Activated naive CD4-positive, alpha-beta T cell treated with anti-CD3 and anti-CD28 coated beads, Interleukin-2, amount 50 U/mL, for 16 hours (primary cell): ENCODE results near the gene PAQR7.

Source experiments
- DNase-seq: peaks from one replicate; pipeline ENCODE4 v3.0.0-alpha.2; 2020

The PAQR7 gene, protein sequence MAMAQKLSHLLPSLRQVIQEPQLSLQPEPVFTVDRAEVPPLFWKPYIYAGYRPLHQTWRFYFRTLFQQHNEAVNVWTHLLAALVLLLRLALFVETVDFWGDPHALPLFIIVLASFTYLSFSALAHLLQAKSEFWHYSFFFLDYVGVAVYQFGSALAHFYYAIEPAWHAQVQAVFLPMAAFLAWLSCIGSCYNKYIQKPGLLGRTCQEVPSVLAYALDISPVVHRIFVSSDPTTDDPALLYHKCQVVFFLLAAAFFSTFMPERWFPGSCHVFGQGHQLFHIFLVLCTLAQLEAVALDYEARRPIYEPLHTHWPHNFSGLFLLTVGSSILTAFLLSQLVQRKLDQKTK

GRCh38 chr1:25875154-25875855 lies at the start of gene PAQR7:
Gene PAQR7, minus strand, starts transcription at chr1:25875708. Its CDS starts 11,869 bp downstream, at chr1:25863839.
- peak; percentile 71 for DNase-seq

- no peak for DNase-seq
These were observed 48.9 kb upstream of the PAQR7 start for GRCh38 chr1:25924454-25924853.

DNA sequence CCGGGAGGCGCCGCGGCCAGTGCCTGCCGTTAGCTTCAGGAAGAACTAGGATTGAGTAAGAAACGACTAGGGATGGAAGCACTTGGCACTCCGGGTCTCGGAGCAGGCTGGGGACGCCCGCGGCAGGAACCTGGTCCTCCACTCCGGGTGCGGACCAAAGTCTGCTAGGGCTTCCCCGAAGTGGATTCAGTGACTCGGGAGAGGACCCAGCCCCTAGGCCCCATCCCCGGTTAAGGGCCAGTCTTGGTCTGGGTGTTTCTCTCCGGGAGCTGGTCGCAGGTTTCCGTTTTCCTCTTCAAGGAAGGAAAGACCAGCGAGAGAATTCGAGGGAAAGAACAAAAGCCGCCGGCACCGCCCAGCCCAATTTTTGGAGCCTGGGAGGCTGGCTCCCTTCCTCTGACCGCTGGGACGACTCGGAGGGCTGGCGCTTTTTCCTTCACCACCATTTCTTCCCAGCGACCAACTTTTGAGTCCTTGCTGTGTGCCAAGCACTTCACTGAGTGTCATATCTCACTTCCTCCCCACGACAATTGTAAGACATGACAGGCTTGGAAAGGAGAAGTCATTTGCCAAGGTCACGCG lies 47.6 kb upstream of the PAQR7 start:
- DNase-seq = no peak

DNA sequence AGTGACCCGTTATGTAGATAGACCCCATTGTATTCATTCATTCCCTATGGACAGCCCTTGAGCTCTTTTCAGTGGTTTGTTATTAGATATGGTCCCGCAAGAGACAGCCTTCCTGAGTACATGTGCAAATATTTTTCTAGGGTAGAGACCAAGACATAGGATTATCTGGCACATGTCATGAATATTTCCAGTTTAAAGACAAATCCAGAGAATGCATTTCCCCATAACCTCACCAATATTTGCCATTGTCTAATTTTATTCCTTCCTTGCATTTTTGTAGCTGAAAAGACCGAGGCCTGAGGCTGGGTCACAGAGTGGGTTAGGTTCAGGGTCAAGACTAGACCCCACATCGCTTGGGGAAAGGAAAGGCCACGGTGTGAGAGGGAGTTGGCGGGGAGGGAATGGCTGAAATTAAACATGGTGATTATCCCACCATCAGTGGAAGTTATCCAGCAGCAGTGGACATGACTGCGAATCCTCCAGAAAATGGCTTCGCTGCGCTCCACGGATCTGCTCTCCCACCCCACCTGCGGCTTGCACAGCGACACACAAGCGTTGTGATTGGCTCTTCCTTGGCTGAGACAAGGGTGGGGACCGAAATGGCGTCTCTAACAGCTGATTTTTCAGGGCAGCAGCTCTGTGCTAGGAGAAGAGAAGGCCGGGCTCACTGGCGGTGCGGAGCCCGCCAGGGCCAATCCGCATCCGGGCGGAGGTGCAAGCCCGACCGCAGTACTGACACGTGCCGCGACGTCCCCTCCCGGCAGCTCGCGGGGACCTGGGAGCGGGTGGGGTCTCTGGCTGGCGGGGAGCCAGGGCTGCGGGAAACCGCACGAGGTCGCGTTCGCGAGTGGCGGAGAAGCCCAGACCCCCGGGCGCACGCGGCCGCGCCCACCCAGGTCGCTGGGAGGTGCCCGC lies 46.8 kb upstream of the PAQR7 start:
- peak; percentile 42 for DNase-seq

DNA sequence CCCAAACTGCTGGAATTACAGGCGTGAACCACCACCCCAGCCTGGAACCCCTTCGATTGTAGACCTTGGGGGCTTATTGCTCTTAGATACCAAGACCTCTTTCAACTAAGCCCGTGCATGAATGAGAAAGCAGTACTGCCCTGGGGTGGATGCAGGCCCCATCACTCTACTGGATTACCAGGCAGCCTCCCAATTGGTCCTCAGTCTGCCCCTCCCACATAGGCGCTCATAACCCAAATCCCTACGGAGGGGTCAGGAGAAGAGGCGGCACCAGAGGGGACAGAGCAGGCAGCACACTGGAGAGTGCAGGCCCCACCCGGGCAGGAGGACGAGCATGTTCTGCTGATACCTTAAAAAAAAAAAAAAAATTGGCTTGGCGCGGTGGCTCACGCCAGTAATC lies 43.1 kb upstream of the PAQR7 start:
- DNase-seq = no peak

GRCh38 chr1:25917996-25918395 lies 42.5 kb upstream of the PAQR7 start:
- no peak for DNase-seq

DNA sequence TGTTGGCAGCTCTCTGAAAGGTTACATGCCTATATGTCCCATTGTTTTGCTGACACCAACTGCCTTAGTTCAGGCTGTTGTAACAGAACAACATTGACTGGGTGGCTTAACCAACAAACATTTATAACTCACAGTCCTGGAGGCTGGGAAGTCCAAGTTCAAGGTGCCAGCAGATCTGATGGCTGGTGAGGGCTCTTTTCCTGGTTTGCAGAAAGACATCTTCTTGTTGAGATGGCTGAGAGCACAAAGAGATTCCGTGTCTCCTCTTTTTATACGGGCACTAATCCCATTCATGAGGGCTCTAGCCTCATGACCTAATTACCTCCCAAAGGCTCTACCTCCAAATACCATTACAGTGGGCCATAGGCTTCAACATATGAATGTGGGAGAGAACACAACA lies 41.0 kb upstream of the PAQR7 start:
- no peak for DNase-seq

GRCh38 chr1:25914074-25914995 lies 38.8 kb upstream of the PAQR7 start:
- no peak for DNase-seq

DNA sequence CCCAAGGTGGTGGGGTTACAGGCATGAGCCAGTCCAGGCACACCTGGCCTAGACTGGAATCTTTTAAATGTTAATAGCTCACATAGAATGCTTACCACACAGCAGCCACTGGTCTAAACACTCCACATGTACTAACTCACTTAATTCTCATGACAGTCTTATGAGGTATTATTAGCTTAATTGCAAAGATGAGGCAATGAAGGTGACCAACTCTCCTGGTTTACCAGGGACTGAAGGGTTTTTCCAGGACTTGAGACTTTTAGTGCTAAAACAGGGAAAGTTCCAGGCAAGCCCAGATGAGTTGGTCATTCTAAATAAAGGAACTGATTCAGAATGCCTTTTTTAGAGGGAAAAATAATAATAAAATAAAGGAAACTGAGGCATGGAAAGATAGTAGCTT lies 37.7 kb upstream of the PAQR7 start:
- DNase-seq = no peak

DNA sequence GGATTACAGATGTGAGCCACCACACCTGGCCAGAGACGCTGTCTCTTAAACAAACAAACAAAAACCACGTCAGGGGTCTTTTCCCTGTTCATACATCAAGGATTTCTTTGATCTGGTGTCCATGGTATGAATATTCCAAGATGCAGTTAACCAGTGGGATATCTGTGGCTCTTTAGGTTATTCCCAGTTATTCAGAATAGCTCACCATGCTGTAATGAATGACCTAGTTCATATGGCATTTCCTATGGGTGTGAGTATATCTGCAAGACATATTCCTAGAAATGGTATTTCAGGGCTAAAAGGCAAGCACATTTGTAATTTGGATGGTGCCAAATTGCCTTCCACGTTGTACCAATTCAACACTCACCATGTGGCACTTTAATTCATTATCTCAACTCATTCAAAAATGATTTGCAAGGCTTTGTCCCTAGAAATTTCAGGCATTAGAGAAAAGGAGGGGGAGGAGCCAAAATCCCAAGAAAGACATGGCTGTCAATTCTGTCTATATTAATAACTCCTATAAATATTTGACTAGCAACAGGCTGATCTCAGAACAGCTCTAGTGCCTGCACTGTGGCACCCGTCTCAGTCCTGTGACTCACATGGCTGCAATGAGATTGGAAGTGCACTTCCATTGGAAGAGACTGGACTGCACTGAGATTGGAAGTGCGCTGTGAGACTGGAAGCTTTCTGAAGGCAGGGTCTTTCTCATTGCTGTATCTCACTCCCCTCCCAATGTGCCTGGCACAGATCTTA lies 36.7 kb upstream of the PAQR7 start:
- DNase-seq = no peak

GRCh38 chr1:25911162-25911561 lies 35.7 kb upstream of the PAQR7 start:
- DNase-seq = no peak

GRCh38 chr1:25909040-25909439 lies 33.5 kb upstream of the PAQR7 start:
- DNase-seq = no peak

DNA sequence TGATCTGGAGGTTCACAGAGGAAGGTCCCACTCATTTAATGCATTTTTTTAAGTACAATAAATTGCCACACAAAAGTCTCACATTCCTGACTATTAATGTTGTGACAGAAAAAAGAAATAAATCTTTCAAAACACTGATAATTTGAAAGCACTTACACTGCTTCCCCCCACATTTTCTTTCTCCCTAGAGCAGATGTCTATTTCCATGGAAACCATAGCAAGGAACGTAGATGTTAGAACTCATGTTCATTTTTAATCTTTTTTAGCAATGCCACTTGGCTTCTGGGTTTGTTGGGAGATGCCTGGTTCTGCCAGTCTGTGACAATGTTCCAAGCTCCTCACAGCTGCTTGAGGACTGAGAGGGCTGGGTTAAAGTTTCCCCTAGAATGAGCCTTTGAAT lies 32.7 kb upstream of the PAQR7 start:
- no peak for DNase-seq

GRCh38 chr1:25907601-25908000 lies 32.1 kb upstream of the PAQR7 start:
- DNase-seq = no peak

DNA sequence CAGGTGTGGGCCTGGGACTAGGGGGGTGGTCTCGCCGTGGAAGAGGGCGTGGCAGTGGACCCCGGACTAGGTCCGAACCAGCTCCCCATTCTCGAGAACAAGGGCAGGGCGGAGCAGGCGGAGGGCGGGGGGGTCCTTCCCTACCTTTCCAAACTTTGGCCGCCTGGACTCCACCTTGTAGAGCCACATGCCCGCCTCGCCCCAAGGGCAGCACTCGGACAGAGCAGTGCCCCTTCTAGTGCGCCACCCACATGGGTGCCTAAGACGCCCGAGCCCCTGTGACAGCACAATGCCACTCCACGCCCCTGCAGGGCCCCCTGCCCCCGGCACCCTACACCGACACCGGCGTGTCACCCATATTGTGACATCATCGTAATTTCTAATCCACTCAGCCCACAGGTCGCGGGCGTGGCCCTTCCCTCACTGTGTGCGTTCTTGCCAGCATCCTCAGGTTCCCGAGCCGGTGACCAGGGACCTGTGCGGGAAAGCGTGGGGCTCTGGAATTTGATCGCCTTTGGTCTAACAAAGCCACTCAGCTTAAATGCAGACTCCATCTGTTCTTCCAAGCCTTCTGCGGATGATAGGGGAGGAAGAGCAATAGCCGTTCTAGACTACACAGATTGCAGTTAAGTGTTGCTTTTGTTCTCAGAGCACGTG lies 31.3 kb upstream of the PAQR7 start:
- DNase-seq = peak; percentile 53

- peak; percentile 92 for DNase-seq
These were observed 30.5 kb upstream of the PAQR7 start, which contains the start of gene STMN1 for GRCh38 chr1:25905680-25906643. Gene STMN1, minus strand, starts transcription at chr1:25906419. Its CDS starts 1,743 bp downstream, at chr1:25904676.

- DNase-seq = peak; percentile 91
These were observed 29.6 kb upstream of the PAQR7 start for GRCh38 chr1:25904943-25905679.

GRCh38 chr1:25903986-25904385 lies 28.5 kb upstream of the PAQR7 start:
- DNase-seq = no peak
